ENCODE measurements around the gene ANGPTL7.
"Not testable (repeated sequence)": the region's sequence is repeated elsewhere in the genome, so short reads cannot be mapped to it uniquely, and the experiment has no call there.

ANGPTL7 gene

GRCh38 chr1:11188858-11189451 is at the start of gene ANGPTL7:
Gene ANGPTL7, plus strand, starts transcription at chr1:11189355. Its CDS starts 225 bp downstream, at chr1:11189580.
- no peak for DNase-seq

GRCh38 chr1:11142618-11143391 is 46.4 kb upstream of the ANGPTL7 start:
- DNase-seq, result no peak

GRCh38 chr1:11143401-11143800 is 45.8 kb upstream of the ANGPTL7 start:
- no peak for DNase-seq

GRCh38 chr1:11143907-11144306 is 45.2 kb upstream of the ANGPTL7 start:
- no peak for DNase-seq

GRCh38 chr1:11144570-11145256 is 44.4 kb upstream of the ANGPTL7 start:
- no peak for DNase-seq

GRCh38 chr1:11145741-11146140 is 43.4 kb upstream of the ANGPTL7 start:
- DNase-seq, result no peak

GRCh38 chr1:11147197-11147770 is 41.9 kb upstream of the ANGPTL7 start:
- DNase-seq, result no peak

- no peak for DNase-seq
These were observed 38.8 kb upstream of the ANGPTL7 start for GRCh38 chr1:11150326-11150725.

- no peak for DNase-seq
These were observed 38.0 kb upstream of the ANGPTL7 start for GRCh38 chr1:11151114-11151513.

GRCh38 chr1:11151826-11152612 is 37.1 kb upstream of the ANGPTL7 start:
- DNase-seq, result no peak

- DNase-seq, result no peak
These were observed 36.4 kb upstream of the ANGPTL7 start for GRCh38 chr1:11152755-11153154.

- no peak for DNase-seq
These were observed 36.0 kb upstream of the ANGPTL7 start for GRCh38 chr1:11153184-11153583.

- DNase-seq, result no peak
These were observed 32.7 kb upstream of the ANGPTL7 start for GRCh38 chr1:11156441-11156840.

- DNase-seq, result no peak
These were observed 32.2 kb upstream of the ANGPTL7 start for GRCh38 chr1:11156963-11157362.

- DNase-seq, result no peak
These were observed 31.8 kb upstream of the ANGPTL7 start for GRCh38 chr1:11157394-11157793.

GRCh38 chr1:11157867-11158266 is 31.3 kb upstream of the ANGPTL7 start:
- no peak for DNase-seq

GRCh38 chr1:11158291-11158690 is 30.9 kb upstream of the ANGPTL7 start:
- no peak for DNase-seq

GRCh38 chr1:11158720-11159321 is 30.3 kb upstream of the ANGPTL7 start:
- DNase-seq, result peak; percentile 81

- DNase-seq, result not testable (repeated sequence)
These were observed 26.4 kb upstream of the ANGPTL7 start for GRCh38 chr1:11162752-11163151.

GRCh38 chr1:11166744-11167143 is 22.4 kb upstream of the ANGPTL7 start:
- not testable (repeated sequence) for DNase-seq

GRCh38 chr1:11168731-11169130 is 20.4 kb upstream of the ANGPTL7 start:
- DNase-seq, result no peak

- DNase-seq, result no peak
These were observed 20.0 kb upstream of the ANGPTL7 start for GRCh38 chr1:11169202-11169601.

All from NCI-H226 (cell line).